ENCODE measurements around the gene EIF3D. TPM values are rescaled to one million over a fixed set of nuclear protein-coding genes. Genes with fewer than 3 reads are reported as not detected.

The EIF3D gene
- total RNA-seq, 4 donors from 2014 or later: 200 to 272 (median 238) TPM

GRCh38 chr22:36467946-36468345 lies 61.0 kb downstream of the EIF3D start:
- no peak overlapping the region for H3K4me3 ChIP-seq
- peaks cover 0 to 68% (median 7%) of the 10 kb centered on the region in 4 donors for H3K4me1 ChIP-seq
- H3K36me3 ChIP-seq: peaks cover 0 to 53% (median 4%) of the 10 kb centered on the region in 3 donors
- H3K27me3 ChIP-seq: no peaks in the 10 kb centered on the region
- peak overlapping the region in 2 of 4 donors; percentile 70 to 74 for H3K27ac ChIP-seq
- TF ChIP-seq EP300 (IDR thresholded peaks at IDR 0.05): peak in 1 of 2 donors; percentile 12
- TF ChIP-seq POLR2A (IDR thresholded peaks at IDR 0.05): no peak
- DNase-seq (ENCODE audit: low spot score in 2 of 2): no peak
- WGBS, 2 donors: 58 to 60% methylated on average over 7 of the region's 7 CpGs
- no peaks in the 10 kb centered on the region for H3K9me3 ChIP-seq

DNA sequence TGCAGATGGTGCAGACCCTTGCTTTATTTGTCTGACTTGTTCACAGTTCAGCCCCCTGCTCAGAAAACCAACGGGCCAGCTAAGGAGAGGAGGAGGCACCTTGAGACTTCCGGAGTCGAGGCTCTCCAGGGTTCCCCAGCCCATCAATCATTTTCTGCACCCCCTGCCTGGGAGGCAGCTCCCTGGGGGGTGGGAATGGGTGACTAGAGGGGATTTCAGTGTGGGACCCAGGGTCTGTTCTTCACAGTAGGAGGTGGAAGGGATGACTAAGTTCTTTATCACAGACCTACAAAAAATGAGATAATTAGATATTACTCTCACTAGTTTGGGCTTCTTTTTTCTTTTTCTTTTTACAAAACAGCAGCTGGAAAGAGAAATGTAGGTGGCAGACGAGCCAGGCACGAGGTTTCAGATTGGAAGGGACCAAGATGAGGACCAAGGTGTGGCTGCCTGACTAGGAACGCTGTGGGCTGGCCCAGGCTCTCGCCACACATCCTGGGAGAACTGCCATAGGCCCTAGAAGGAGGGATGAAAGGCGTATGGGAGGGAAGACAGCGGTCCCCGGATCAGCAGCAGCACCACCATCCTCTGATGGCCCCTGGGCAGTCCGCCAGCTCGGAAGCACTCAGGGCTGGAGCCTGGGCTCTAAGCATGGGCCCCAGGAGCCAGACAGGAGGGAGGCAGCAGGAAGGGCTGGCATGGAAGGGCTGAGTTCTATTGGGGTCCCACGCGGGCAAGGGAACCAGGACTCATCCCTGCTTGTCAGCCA lies 61.7 kb downstream of the EIF3D start:
- H3K36me3 ChIP-seq: peaks cover 0 to 45% (median 4%) of the 10 kb centered on the region in 3 donors
- WGBS, 2 donors: 69 to 73% methylated on average over 11 to 14 of the region's 14 CpGs
- no peak for DNase-seq (ENCODE audit: low spot score in 2 of 2)
- H3K27me3 ChIP-seq: no peaks in the 10 kb centered on the region
- peak overlapping the region in 2 of 4 donors; percentile 70 to 74 for H3K27ac ChIP-seq
- no peak for TF ChIP-seq POLR2A (IDR thresholded peaks at IDR 0.05)
- no peak for TF ChIP-seq EP300 (IDR thresholded peaks at IDR 0.05)
- TF ChIP-seq CTCF (IDR thresholded peaks at IDR 0.05): no peak
- H3K4me1 ChIP-seq: peaks cover 0 to 68% (median 7%) of the 10 kb centered on the region in 4 donors
- H3K4me3 ChIP-seq: no peak overlapping the region
- H3K9me3 ChIP-seq: no peaks in the 10 kb centered on the region

- peaks cover 0 to 68% (median 7%) of the 10 kb centered on the region in 4 donors for H3K4me1 ChIP-seq
- H3K27ac ChIP-seq: peak overlapping the region in 3 of 4 donors; percentile 16 to 74 (median 70)
- TF ChIP-seq EP300 (IDR thresholded peaks at IDR 0.05): no peak
- no peak for TF ChIP-seq CTCF (IDR thresholded peaks at IDR 0.05)
- no peak for TF ChIP-seq POLR2A (IDR thresholded peaks at IDR 0.05)
Observed at GRCh38 chr22:36466258-36466657, 62.7 kb downstream of the EIF3D start.

GRCh38 chr22:36465232-36466021 lies 63.5 kb downstream of the EIF3D start:
- H3K27ac ChIP-seq: peak overlapping the region; percentile 16 to 74 (median 62)
- H3K36me3 ChIP-seq: peaks cover 0 to 28% (median 4%) of the 10 kb centered on the region in 3 donors
- peaks cover 0 to 62% (median 7%) of the 10 kb centered on the region in 4 donors for H3K4me1 ChIP-seq
- no peaks in the 10 kb centered on the region for H3K9me3 ChIP-seq
- H3K27me3 ChIP-seq: no peaks in the 10 kb centered on the region
- no peak overlapping the region for H3K4me3 ChIP-seq
- no peak for DNase-seq (ENCODE audit: low spot score in 2 of 2)
- no peak for TF ChIP-seq EP300 (IDR thresholded peaks at IDR 0.05)
- no peak for TF ChIP-seq POLR2A (IDR thresholded peaks at IDR 0.05)
- TF ChIP-seq CTCF (IDR thresholded peaks at IDR 0.05): no peak
- 50 to 57% methylated on average over 19 to 25 of the region's 25 CpGs for WGBS, 2 donors

More at GRCh38 chr22:36466258-36466657, 62.7 kb downstream of the EIF3D start:
- H3K27me3 ChIP-seq: no peaks in the 10 kb centered on the region
- no peak for DNase-seq (ENCODE audit: low spot score in 2 of 2)
- H3K4me3 ChIP-seq: no peak overlapping the region
- WGBS, 2 donors: 74 to 79% methylated on average over 4 to 7 of the region's 7 CpGs
- peaks cover 0 to 36% (median 4%) of the 10 kb centered on the region in 3 donors for H3K36me3 ChIP-seq
- H3K9me3 ChIP-seq: no peaks in the 10 kb centered on the region

GRCh38 chr22:36464715-36465231 lies 64.2 kb downstream of the EIF3D start:
- peak overlapping the region; percentile 16 to 74 (median 62) for H3K27ac ChIP-seq
- H3K27me3 ChIP-seq: no peaks in the 10 kb centered on the region
- DNase-seq (ENCODE audit: low spot score in 2 of 2): no peak

More at GRCh38 chr22:36464715-36465231, 64.2 kb downstream of the EIF3D start:
- H3K4me3 ChIP-seq: no peak overlapping the region
- H3K4me1 ChIP-seq: peaks cover 0 to 55% (median 4%) of the 10 kb centered on the region in 4 donors
- 83% methylated on average over 18 to 20 of the region's 20 CpGs for WGBS, 2 donors
- TF ChIP-seq POLR2A (IDR thresholded peaks at IDR 0.05) (no peak), CTCF (IDR thresholded peaks at IDR 0.05) (no peak), EP300 (IDR thresholded peaks at IDR 0.05) (no peak)
- peaks cover 0 to 28% (median 4%) of the 10 kb centered on the region in 3 donors for H3K36me3 ChIP-seq
- H3K9me3 ChIP-seq: no peaks in the 10 kb centered on the region
